Astrocyte (in vitro differentiated cells and primary cell): ENCODE results near the gene TNXB. TPM values are rescaled to one million over a fixed set of nuclear protein-coding genes. Genes with fewer than 3 reads are reported as not detected.

Source experiments
- DNase-seq: peaks from one replicate; pipeline ENCODE4 v3.0.0-alpha.2; 2010; ENCODE audit warnings: low read depth
- FAIRE-seq: peaks from 2 replicates; lab custom pipeline; 2011; peaks lifted over from hg19 to GRCh38; lab: Jason Lieb, UNC
- H2AFZ ChIP-seq: 2 replicates; pipeline ENCODE4 v1.6.0; 2012; ENCODE audit warnings: low read depth, low read length, inconsistent platforms
- H3K27ac ChIP-seq: 2 replicates; pipeline ENCODE4 v1.5.1; 2011; ENCODE audit warnings: low read depth, low read length, inconsistent platforms
- H3K27me3 ChIP-seq: 2 replicates; pipeline ENCODE4 v1.6.0; 2011; ENCODE audit warnings: low read length, inconsistent platforms; ENCODE audit not compliant: insufficient read depth
- H3K36me3 ChIP-seq: 2 replicates; pipeline ENCODE4 v1.5.1; 2011; ENCODE audit warnings: low read length, inconsistent platforms; ENCODE audit not compliant: insufficient read depth
- H3K4me1 ChIP-seq: 2 replicates; pipeline ENCODE4 v1.5.1; 2011; ENCODE audit warnings: low read length, inconsistent platforms; ENCODE audit not compliant: insufficient read depth
- H3K4me2 ChIP-seq: 2 replicates; pipeline ENCODE4 v1.6.0; 2012; ENCODE audit warnings: low read length, inconsistent platforms
- H3K4me3 ChIP-seq: 2 replicates; pipeline ENCODE4 v1.5.1; 2011; ENCODE audit warnings: low read depth, mild to moderate bottlenecking, low read length, inconsistent platforms; ENCODE audit not compliant: insufficient read depth
- H3K79me2 ChIP-seq: 2 replicates; pipeline ENCODE4 v1.6.0; 2012; ENCODE audit warnings: mild to moderate bottlenecking, low read length, inconsistent platforms; ENCODE audit not compliant: insufficient read depth
- H3K9ac ChIP-seq: 2 replicates; pipeline ENCODE4 v1.6.0; 2012; ENCODE audit warnings: mild to moderate bottlenecking, low read length, inconsistent platforms
- H3K9me3 ChIP-seq: 2 replicates; pipeline ENCODE4 v1.5.1; 2012; ENCODE audit warnings: low read depth, mild to moderate bottlenecking, low read length, inconsistent platforms; ENCODE audit not compliant: insufficient read depth
- H4K20me1 ChIP-seq: 2 replicates; pipeline ENCODE4 v1.6.0; 2012; ENCODE audit warnings: low read length, inconsistent platforms; ENCODE audit not compliant: insufficient read depth
- H3K27ac Mint-ChIP-seq: one replicate; pipeline ENCODE4 v1.8.0; 2021; ENCODE audit warnings: mild to moderate bottlenecking, mixed read lengths; ENCODE audit not compliant: unreplicated experiment
- H3K27me3 Mint-ChIP-seq: one replicate; pipeline ENCODE4 v1.8.0; 2021; ENCODE audit warnings: low read depth, mixed read lengths; ENCODE audit not compliant: unreplicated experiment
- H3K36me3 Mint-ChIP-seq: one replicate; pipeline ENCODE4 v1.8.0; 2021; ENCODE audit warnings: low read depth, mixed read lengths; ENCODE audit not compliant: unreplicated experiment
- H3K4me1 Mint-ChIP-seq: one replicate; pipeline ENCODE4 v1.8.0; 2021; ENCODE audit warnings: low read depth, mixed read lengths; ENCODE audit not compliant: unreplicated experiment
- H3K4me3 Mint-ChIP-seq: one replicate; pipeline ENCODE4 v1.8.0; 2021; ENCODE audit warnings: mild to moderate bottlenecking, moderate library complexity, mixed read lengths; ENCODE audit not compliant: unreplicated experiment
- H3K9me3 Mint-ChIP-seq: one replicate; pipeline ENCODE4 v1.8.0; 2021; ENCODE audit warnings: mild to moderate bottlenecking, mixed read lengths; ENCODE audit not compliant: unreplicated experiment
- EZH2 ChIP-seq: IDR thresholded peaks from 2 replicates; pipeline ENCODE4 v1.6.1; 2012; ENCODE audit warnings: mild to moderate bottlenecking, low read length, inconsistent platforms; ENCODE audit not compliant: insufficient read depth
- total RNA-seq: library from RNA; stranded (reverse); gene quantifications from 2 replicates; pipeline ENCODE4 v1.2.1, GENCODE V29; 2021
- TF ChIP-seq, protein P1 (sequence below): IDR thresholded peaks from 2 replicates; pipeline ENCODE4 v1.5.1; 2011; ENCODE audit warnings: low read depth, mild to moderate bottlenecking, inconsistent platforms, low read length, moderate library complexity; ENCODE audit not compliant: insufficient read depth

TNXB gene
- total RNA-seq, 1 donor from 2014 or later = 2.3 TPM

DNA sequence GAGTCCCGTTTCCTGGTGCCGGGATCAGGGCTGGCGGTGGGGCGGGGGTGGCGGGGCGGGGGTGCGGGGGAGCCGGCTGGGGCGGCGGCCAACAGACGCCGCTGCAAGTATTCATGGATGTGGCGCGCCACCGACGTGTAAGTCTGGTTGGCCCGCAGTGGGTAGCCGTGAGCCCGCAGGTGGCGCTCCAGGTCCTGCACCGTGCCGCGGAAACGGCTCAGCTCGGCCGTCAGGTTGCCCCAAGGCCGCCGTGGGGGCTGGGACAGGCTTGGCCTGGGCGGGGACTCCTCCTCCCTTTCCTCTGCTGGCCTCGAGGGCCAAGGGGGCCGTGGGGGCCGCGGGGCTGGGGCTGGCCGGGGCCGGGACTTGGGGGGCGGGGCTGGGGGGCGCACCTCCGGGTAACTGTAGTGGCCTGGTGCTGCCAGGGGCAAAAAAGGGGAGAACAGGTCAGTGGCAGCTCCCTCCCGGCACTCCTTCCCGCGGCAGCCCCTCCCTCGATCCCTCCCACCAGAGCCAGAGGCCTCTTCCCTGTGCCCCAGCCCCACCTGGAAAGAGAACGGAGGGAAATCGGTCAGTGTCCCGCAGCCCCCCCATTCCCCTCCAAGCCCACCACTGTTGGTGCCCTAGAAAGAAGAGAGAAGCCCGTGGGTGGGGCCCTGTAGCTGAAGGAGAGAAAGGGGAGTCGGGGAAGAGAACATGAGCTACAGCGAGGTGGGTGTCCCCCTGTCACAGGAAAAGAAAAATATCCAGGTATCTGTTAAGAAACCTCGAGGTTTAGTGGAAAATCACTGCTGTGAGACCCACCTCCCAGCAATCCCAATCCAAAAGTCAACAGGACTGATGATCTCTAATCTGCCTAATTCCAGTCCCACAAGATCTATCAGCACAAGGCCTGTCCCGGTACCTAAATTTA is 21.3 kb downstream of the TNXB start:
- Histone ChIP-seq H3K9ac (no peak overlapping the region), H3K27ac (no peak overlapping the region), H3K36me3 (no peaks in the 10 kb centered on the region), H3K4me3 (no peak overlapping the region), H3K4me2 (no peak overlapping the region), H4K20me1 (peaks cover 35% of the 10 kb centered on the region), H3K4me1 (peaks cover 23% of the 10 kb centered on the region), H3K9me3 (no peaks in the 10 kb centered on the region), H3K79me2 (no peaks in the 10 kb centered on the region), H3K27me3 (peaks cover 74% of the 10 kb centered on the region), H2AFZ (no peak overlapping the region)
- DNase-seq (no peak), FAIRE-seq (no peak)
- H3K4me3 Mint-ChIP-seq = no peak overlapping the region
- peaks cover 7% of the 10 kb centered on the region for H3K4me1 Mint-ChIP-seq
- H3K27me3 Mint-ChIP-seq = peaks cover 87% of the 10 kb centered on the region
- peaks cover 2% of the 10 kb centered on the region for H3K36me3 Mint-ChIP-seq
- no peak overlapping the region for H3K27ac Mint-ChIP-seq
- H3K9me3 Mint-ChIP-seq = peaks cover 3% of the 10 kb centered on the region
- TF ChIP-seq EZH2 = no peak
- TF ChIP-seq, protein P1, sequence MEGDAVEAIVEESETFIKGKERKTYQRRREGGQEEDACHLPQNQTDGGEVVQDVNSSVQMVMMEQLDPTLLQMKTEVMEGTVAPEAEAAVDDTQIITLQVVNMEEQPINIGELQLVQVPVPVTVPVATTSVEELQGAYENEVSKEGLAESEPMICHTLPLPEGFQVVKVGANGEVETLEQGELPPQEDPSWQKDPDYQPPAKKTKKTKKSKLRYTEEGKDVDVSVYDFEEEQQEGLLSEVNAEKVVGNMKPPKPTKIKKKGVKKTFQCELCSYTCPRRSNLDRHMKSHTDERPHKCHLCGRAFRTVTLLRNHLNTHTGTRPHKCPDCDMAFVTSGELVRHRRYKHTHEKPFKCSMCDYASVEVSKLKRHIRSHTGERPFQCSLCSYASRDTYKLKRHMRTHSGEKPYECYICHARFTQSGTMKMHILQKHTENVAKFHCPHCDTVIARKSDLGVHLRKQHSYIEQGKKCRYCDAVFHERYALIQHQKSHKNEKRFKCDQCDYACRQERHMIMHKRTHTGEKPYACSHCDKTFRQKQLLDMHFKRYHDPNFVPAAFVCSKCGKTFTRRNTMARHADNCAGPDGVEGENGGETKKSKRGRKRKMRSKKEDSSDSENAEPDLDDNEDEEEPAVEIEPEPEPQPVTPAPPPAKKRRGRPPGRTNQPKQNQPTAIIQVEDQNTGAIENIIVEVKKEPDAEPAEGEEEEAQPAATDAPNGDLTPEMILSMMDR = no peak

DNA sequence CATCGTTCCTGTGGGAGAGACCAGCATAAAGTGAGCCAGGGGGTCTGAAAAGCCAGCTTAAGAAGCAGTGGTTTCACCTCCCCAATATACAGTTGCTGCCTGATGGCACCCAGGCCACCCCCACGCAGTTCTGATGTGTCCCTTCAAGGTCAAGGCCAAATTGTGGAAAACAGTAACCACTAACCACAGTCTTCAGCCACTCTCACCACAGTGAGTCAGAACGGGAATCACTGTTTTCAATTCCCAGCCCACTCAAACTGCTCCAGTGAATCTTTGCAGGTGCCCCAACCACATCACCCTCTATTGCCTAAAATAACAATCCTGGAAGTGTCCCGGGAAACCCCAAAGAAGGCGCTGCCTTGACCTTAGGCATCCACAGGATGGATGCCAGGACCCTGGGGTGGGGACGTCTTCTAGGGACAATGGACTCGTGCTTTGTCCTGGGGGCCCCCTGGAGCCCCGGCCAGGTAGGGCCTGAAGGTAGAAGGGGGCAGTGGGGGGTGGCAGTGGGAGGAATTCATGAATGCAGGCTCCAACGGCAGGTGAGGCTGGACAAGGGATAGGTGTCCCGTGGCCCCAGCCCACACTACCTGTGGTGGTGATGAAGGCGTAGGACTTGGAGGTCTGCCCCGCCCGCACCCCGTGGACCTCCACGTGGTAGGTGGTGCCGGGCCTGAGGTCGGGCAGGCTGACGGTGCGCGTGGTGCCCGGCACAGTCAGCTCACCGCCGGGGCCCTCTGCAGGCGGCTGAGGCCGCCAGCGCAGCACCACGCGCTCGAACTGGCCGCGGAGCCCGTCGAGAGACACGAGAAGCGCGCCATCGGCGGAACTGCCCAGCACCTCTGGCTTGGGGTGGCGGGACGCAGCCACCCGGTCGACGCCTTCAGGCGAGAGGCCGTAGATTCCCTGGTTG is 22.2 kb downstream of the TNXB start:
- H3K4me3 ChIP-seq = no peak overlapping the region
- no peak for TF ChIP-seq EZH2
- TF ChIP-seq, protein P1 = no peak
- no peak overlapping the region for H3K27ac Mint-ChIP-seq
- peaks cover 72% of the 10 kb centered on the region for H3K27me3 ChIP-seq
- H2AFZ ChIP-seq = no peak overlapping the region
- FAIRE-seq = peak; percentile 32
- H3K4me1 Mint-ChIP-seq = peaks cover 7% of the 10 kb centered on the region
- peaks cover 2% of the 10 kb centered on the region for H3K36me3 Mint-ChIP-seq
- no peaks in the 10 kb centered on the region for H3K79me2 ChIP-seq
- H3K4me1 ChIP-seq = peaks cover 28% of the 10 kb centered on the region
- H3K27ac ChIP-seq = no peak overlapping the region
- H3K9me3 ChIP-seq = no peaks in the 10 kb centered on the region
- H3K36me3 ChIP-seq = no peaks in the 10 kb centered on the region
- H3K9me3 Mint-ChIP-seq = peaks cover 5% of the 10 kb centered on the region
- H3K27me3 Mint-ChIP-seq = peaks cover 85% of the 10 kb centered on the region
- no peak overlapping the region for H3K4me3 Mint-ChIP-seq
- H3K9ac ChIP-seq = no peak overlapping the region
- peak; percentile 85 for DNase-seq
- H4K20me1 ChIP-seq = peaks cover 43% of the 10 kb centered on the region
- H3K4me2 ChIP-seq = peak overlapping the region; percentile 10
